GM23338 (cell line): ENCODE measurements around the gene ALG9. TPM values are rescaled to one million over a fixed set of nuclear protein-coding genes. Genes with fewer than 3 reads are reported as not detected.

Experiments used
- ATAC-seq: fragments of 200-7000 bp; cut with Tn5 transposase; 3 replicates; pipeline ENCODE4 v1.9.1; 2020
- DNase-seq: peaks from one replicate; pipeline ENCODE4 v3.0.0-alpha.2; 2015; ENCODE audit warnings: low spot score
- H2AFZ ChIP-seq: fragments of 200-600 bp; sonication (generic); 2 replicates; pipeline ENCODE4 v1.8.0; 2016; ENCODE audit warnings: antibody characterized with exemption, mild to moderate bottlenecking, moderate library complexity
- H3F3A ChIP-seq: fragments of 200-600 bp; sonication (generic); replicated peaks from 2 replicates; pipeline ENCODE4 v1.8.0; 2017; ENCODE audit warnings: antibody characterized with exemption, mixed run types, low read depth
- H3K27ac ChIP-seq: fragments of 200-600 bp; sonication (generic); 2 replicates; pipeline ENCODE4 v1.6.1; 2016; ENCODE audit warnings: low read depth
- H3K27me3 ChIP-seq: fragments of 200-600 bp; sonication (generic); 2 replicates; pipeline ENCODE4 v1.8.0; 2016; ENCODE audit warnings: mild to moderate bottlenecking, mixed run types, moderate library complexity; ENCODE audit not compliant: insufficient read depth
- H3K36me3 ChIP-seq: fragments of 200-600 bp; sonication (generic); 2 replicates; pipeline ENCODE4 v1.8.0; 2016; ENCODE audit warnings: mild to moderate bottlenecking; ENCODE audit not compliant: insufficient read depth
- H3K4me1 ChIP-seq: fragments of 200-600 bp; sonication (generic); 2 replicates; pipeline ENCODE4 v1.8.0; 2016; ENCODE audit warnings: mild to moderate bottlenecking, moderate library complexity; ENCODE audit not compliant: insufficient read depth
- H3K4me2 ChIP-seq: fragments of 200-600 bp; sonication (generic); 2 replicates; pipeline ENCODE4 v1.7.1; 2017; ENCODE audit warnings: mixed run types
- H3K4me3 ChIP-seq: fragments of 200-600 bp; sonication (generic); 2 replicates; pipeline ENCODE4 v1.6.1; 2016; ENCODE audit warnings: mixed run types
- H3K79me2 ChIP-seq: fragments of 200-600 bp; sonication (generic); replicated peaks from 2 replicates; pipeline ENCODE4 v1.8.0; 2017; ENCODE audit warnings: mild to moderate bottlenecking; ENCODE audit not compliant: insufficient read depth
- H3K9me2 ChIP-seq: fragments of 200-600 bp; sonication (generic); 2 replicates; pipeline ENCODE4 v1.8.0; 2017; ENCODE audit not compliant: insufficient read depth
- H4K20me1 ChIP-seq: fragments of 200-600 bp; sonication (generic); replicated peaks from 2 replicates; pipeline ENCODE4 v1.8.0; 2017; ENCODE audit warnings: mild to moderate bottlenecking; ENCODE audit not compliant: insufficient read depth
- H3K27ac Mint-ChIP-seq: 2 replicates; pipeline ENCODE4 v1.8.0; 2020; ENCODE audit warnings: inconsistent platforms, mild to moderate bottlenecking, moderate library complexity, mixed read lengths
- H3K27me3 Mint-ChIP-seq: 3 replicates; pipeline ENCODE4 v1.8.0; 2022; ENCODE audit warnings: low read depth, mild to moderate bottlenecking, moderate library complexity, mixed read lengths, inconsistent platforms; ENCODE audit not compliant: insufficient read depth, poor library complexity
- H3K36me3 Mint-ChIP-seq: 3 replicates; pipeline ENCODE4 v1.8.0; 2021; ENCODE audit warnings: low read depth, mild to moderate bottlenecking, inconsistent platforms, moderate library complexity, mixed read lengths
- H3K4me1 Mint-ChIP-seq: 3 replicates; pipeline ENCODE4 v1.8.0; 2020; ENCODE audit warnings: mild to moderate bottlenecking, inconsistent platforms, mixed read lengths
- H3K4me3 Mint-ChIP-seq: 3 replicates; pipeline ENCODE4 v1.8.0; 2021; ENCODE audit warnings: moderate library complexity, mild to moderate bottlenecking, inconsistent platforms, mixed read lengths
- H3K9me3 Mint-ChIP-seq: 3 replicates; pipeline ENCODE4 v1.8.0; 2020; ENCODE audit warnings: moderate library complexity, mild to moderate bottlenecking, inconsistent platforms, mixed read lengths
- CREB1 ChIP-seq: fragments of 250-450 bp; sonication (Bioruptor Pico); IDR thresholded peaks from 2 replicates; pipeline ENCODE4 v1.5.0; 2020; ENCODE audit warnings: low read depth, mild to moderate bottlenecking, moderate library complexity
- CTCF ChIP-seq, 2 experiments: fragments of 200-600 bp in 1 of 2; sonication (generic) in 1 of 2; conservative IDR thresholded peaks; 2 replicates each; pipeline versions ENCODE4 v1.5.1 to v1.6.1; 2016 to 2017; ENCODE audit warnings: antibody characterized with exemption in 2 of 2, low read depth in 2 of 2, mild to moderate bottlenecking in 2 of 2, moderate library complexity in 1 of 2
- ETS1 ChIP-seq: IDR thresholded peaks from 2 replicates; pipeline ENCODE4 v1.6.1; 2016; ENCODE audit warnings: antibody characterized with exemption
- EZH2 ChIP-seq: fragments of 200-600 bp; sonication (generic); IDR thresholded peaks from one replicate; pipeline ENCODE4 v1.8.0; 2017; ENCODE audit warnings: antibody characterized with exemption, mild to moderate bottlenecking, low read depth; ENCODE audit not compliant: unreplicated experiment
- EZH2phosphoT487 ChIP-seq: fragments of 200-600 bp; sonication (generic); IDR thresholded peaks from one replicate; pipeline ENCODE4 v1.8.1; 2018; ENCODE audit warnings: antibody characterized with exemption; ENCODE audit not compliant: unreplicated experiment
- JUNB ChIP-seq: IDR thresholded peaks from one replicate; pipeline ENCODE4 v1.6.1; 2016; ENCODE audit warnings: antibody characterized with exemption; ENCODE audit not compliant: unreplicated experiment
- POLR2AphosphoS5 ChIP-seq: IDR thresholded peaks from 2 replicates; pipeline ENCODE4 v1.6.1; 2016; ENCODE audit warnings: antibody characterized with exemption, low read depth
- REST ChIP-seq: IDR thresholded peaks from one replicate; pipeline ENCODE4 v1.6.1; 2018; ENCODE audit warnings: antibody characterized with exemption; ENCODE audit not compliant: unreplicated experiment
- STAT1 ChIP-seq: IDR thresholded peaks from one replicate; pipeline ENCODE4 v1.6.1; 2016; ENCODE audit warnings: antibody characterized with exemption; ENCODE audit not compliant: unreplicated experiment
- ZNF331 ChIP-seq: fragments of 250-450 bp; sonication (Bioruptor Pico); IDR thresholded peaks from 2 replicates; pipeline ENCODE4 v1.5.0; 2020; ENCODE audit warnings: low read depth, mild to moderate bottlenecking, moderate library complexity
- ZNF462 ChIP-seq: fragments of 250-450 bp; sonication (Bioruptor Pico); IDR thresholded peaks from 2 replicates; pipeline ENCODE4 v1.5.0; 2020; ENCODE audit warnings: mild to moderate bottlenecking, moderate library complexity
- polyA plus RNA-seq: library from polyadenylated mRNA; unstranded; fragments of >200 nt; fragmentation: Nextera tagmentation; extraction: Ambion mirVana; gene quantifications from 2 replicates; pipeline ENCODE4 v1.2.1, GENCODE V29; 2016
- total RNA-seq: library from RNA; depleted of rRNA; stranded (reverse); fragments of >200 nt; shearing (Covaris generic); gene quantifications from 2 replicates; pipeline ENCODE4 v1.2.3, GENCODE V29; 2014

Gene ALG9
- total and polyA plus RNA-seq, 2 experiments from 2014 or later = 25.4 to 31.1 TPM

GRCh38 chr11:111766834-111767142 lies 104.6 kb downstream of the ALG9 start:
- peaks cover 12% of the 10 kb centered on the region; the same call in 1 of the 2 replicates for H3F3A ChIP-seq
- DNase-seq (no peak), ATAC-seq (no peak)
- H4K20me1 ChIP-seq = peaks cover 18% of the 10 kb centered on the region
- no peaks in the 10 kb centered on the region for H3K27me3 ChIP-seq
- no peaks in the 10 kb centered on the region for H3K9me2 ChIP-seq
- peaks cover 46% of the 10 kb centered on the region for H3K4me1 ChIP-seq
- peak overlapping the region; percentile 91 for H3K27ac ChIP-seq
- peaks cover 26% of the 10 kb centered on the region for H3K36me3 ChIP-seq
- H3K27ac Mint-ChIP-seq = peak overlapping the region; percentile 99
- peaks cover 7% of the 10 kb centered on the region for H3K27me3 Mint-ChIP-seq
- H3K4me3 Mint-ChIP-seq = peak overlapping the region; percentile 100
- peak overlapping the region; percentile 95 for H3K4me3 ChIP-seq
- peak overlapping the region; percentile 64 for H2AFZ ChIP-seq
- peak overlapping the region; percentile 75 for H3K4me2 ChIP-seq
- H3K4me1 Mint-ChIP-seq = peaks cover 52% of the 10 kb centered on the region
- H3K79me2 ChIP-seq = peaks cover 41% of the 10 kb centered on the region
- H3K36me3 Mint-ChIP-seq = peaks cover 36% of the 10 kb centered on the region
- no peaks in the 10 kb centered on the region for H3K9me3 Mint-ChIP-seq
- TF ChIP-seq REST (no peak), ZNF331 (no peak), CREB1 (CRISPR knock-in tag) (no peak), EZH2 (no peak), STAT1 (no peak), EZH2phosphoT487 (no peak), ZNF462 (CRISPR knock-in tag) (no peak), JUNB (no peak), POLR2AphosphoS5 (no peak), CTCF (conservative IDR thresholded peaks at IDR 0.05; ENCODE audit: low read depth in 2 of 2) (no peak), ETS1 (no peak)
